K562 (cell line): ENCODE results near the gene TMPRSS6. TPM values are rescaled to one million over a fixed set of nuclear protein-coding genes. Genes with fewer than 3 reads are reported as not detected.

ENCODE experiments used
- ATAC-seq: fragments of 200-7000 bp; cut with Tn5 transposase; 3 replicates; pipeline ENCODE4 v1.9.1; 2020; ENCODE audit warnings: moderate library complexity
- BruUV-seq: library from RNA; stranded (reverse); fragments of 400-500 nt; replicated peaks from 2 replicates; lab custom pipeline; 2021; lab: Mats Ljungman, UMichigan
- CTCF ChIA-PET: fragments of 300-600 bp; formaldehyde crosslinking; extraction: SDS; loops from one replicate; lab custom pipeline; 2021; ENCODE audit warnings: low intra/inter-chr PET ratio; lab: Yijun Ruan, JAX
- POLR2A ChIA-PET: fragments of 300-600, 350-650 bp; sonication (Branson Sonifier 250); formaldehyde crosslinking; extraction: SDS; loops from one replicate; lab custom pipeline; 2021; ENCODE audit warnings: antibody characterized with exemption, inconsistent platforms; lab: Yijun Ruan, JAX
- DNase-seq, 4 experiments: peaks; one replicate each; pipeline versions ENCODE4 v3.0.0 to v3.0.0-alpha.2; 2011 to 2018; ENCODE audit warnings: low spot score in 3 of 4, mixed read lengths in 3 of 4; ENCODE audit errors: extremely low read depth in 1 of 4
- FAIRE-seq: peaks from 2 replicates; lab custom pipeline; 2011; peaks lifted over from hg19 to GRCh38; lab: Jason Lieb, UNC
- H2AFZ ChIP-seq: 2 replicates; pipeline ENCODE4 v1.6.0; 2011; ENCODE audit warnings: low read depth, low read length, control low read depth, inconsistent platforms
- H3K27ac ChIP-seq: fragments of 200-600 bp; 3 replicates; pipeline ENCODE4 v1.8.0; 2011; ENCODE audit warnings: low read depth, mild to moderate bottlenecking, control low read depth, inconsistent platforms, low read length, moderate library complexity, mixed read lengths; ENCODE audit errors: extremely low read depth
- H3K27me3 ChIP-seq, 2 experiments: fragments of 300-600 bp in 1 of 2; 2 replicates in 1 of 2; 3 replicates in 1 of 2; pipeline versions ENCODE4 v1.6.0 to v1.8.0; 2011; ENCODE audit warnings: inconsistent platforms in 2 of 2, low read length in 2 of 2, mild to moderate bottlenecking in 1 of 2, mixed read lengths in 1 of 2, moderate library complexity in 1 of 2; ENCODE audit not compliant: control insufficient read depth in 2 of 2, insufficient read depth in 2 of 2
- H3K36me3 ChIP-seq: fragments of 300-600 bp; 3 replicates; pipeline ENCODE4 v1.8.0; 2011; ENCODE audit warnings: mild to moderate bottlenecking, low read length, inconsistent platforms; ENCODE audit not compliant: control insufficient read depth, insufficient read depth
- H3K4me1 ChIP-seq, 2 experiments: fragments of 200-600 bp in 1 of 2; replicated peaks in 1 of 2; 2 replicates in 1 of 2; 3 replicates in 1 of 2; pipeline versions ENCODE4 v1.5.1 to v1.8.0; 2011; ENCODE audit warnings: inconsistent platforms in 2 of 2, low read length in 2 of 2, mild to moderate bottlenecking in 1 of 2, mixed read lengths in 1 of 2, moderate library complexity in 1 of 2; ENCODE audit not compliant: control insufficient read depth in 2 of 2, insufficient read depth in 2 of 2
- H3K4me2 ChIP-seq: 2 replicates; pipeline ENCODE4 v1.6.1; 2011; ENCODE audit warnings: low read length, control low read depth, inconsistent platforms, mixed read lengths; ENCODE audit not compliant: insufficient read depth
- H3K4me3 ChIP-seq: fragments of 200-600 bp; sonication (generic), shearing (Covaris generic); 2 replicates; pipeline ENCODE4 v1.5.1; 2016; ENCODE audit warnings: control low read depth, inconsistent platforms
- H3K79me2 ChIP-seq: fragments of 200-600 bp; 3 replicates; pipeline ENCODE4 v1.8.0; 2011; ENCODE audit warnings: low read length, inconsistent platforms; ENCODE audit not compliant: control insufficient read depth, insufficient read depth
- H3K9ac ChIP-seq, 2 experiments: 2 replicates each; pipeline versions ENCODE4 v1.6.0 to v1.6.1; 2011; ENCODE audit warnings: low read depth in 2 of 2, low read length in 2 of 2, control low read depth in 1 of 2, inconsistent platforms in 1 of 2, mild to moderate bottlenecking in 1 of 2, mixed read lengths in 1 of 2; ENCODE audit not compliant: insufficient read depth in 1 of 2
- H3K9me1 ChIP-seq: one replicate; pipeline ENCODE4 v1.6.0; 2011; ENCODE audit warnings: inconsistent platforms, mild to moderate bottlenecking, low read length, moderate library complexity; ENCODE audit not compliant: control insufficient read depth, insufficient read depth
- H3K9me3 ChIP-seq: replicated peaks from 2 replicates; pipeline ENCODE4 v1.5.1; 2011; ENCODE audit warnings: low read depth, low read length, inconsistent platforms; ENCODE audit not compliant: control insufficient read depth, insufficient read depth
- H4K20me1 ChIP-seq: replicated peaks from 2 replicates; pipeline ENCODE4 v1.6.1; 2011; ENCODE audit warnings: low read length, inconsistent platforms, mixed read lengths; ENCODE audit not compliant: control insufficient read depth, insufficient read depth
- CSDE1 ChIP-seq, 2 experiments: fragments of 450-650 bp; IDR thresholded peaks; 2 replicates each; pipeline ENCODE4 v1.6.1; 2016; ENCODE audit warnings: mild to moderate bottlenecking in 1 of 2
- EP300 ChIP-seq: IDR thresholded peaks from 2 replicates; pipeline ENCODE4 v1.6.1; 2012; ENCODE audit warnings: low read length, improper control_type of control experiment
- EP400 ChIP-seq: fragments of 450-650 bp; IDR thresholded peaks from 2 replicates; pipeline ENCODE4 v1.6.1; 2017; ENCODE audit warnings: antibody characterized with exemption, mild to moderate bottlenecking, moderate library complexity
- HMGN3 ChIP-seq: IDR thresholded peaks from 2 replicates; pipeline ENCODE4 v1.6.1; 2011; ENCODE audit warnings: borderline replicate concordance, low read depth, mild to moderate bottlenecking, mixed read lengths, low read length; ENCODE audit not compliant: insufficient read length; ENCODE audit errors: extremely low read depth
- NCOR1 ChIP-seq: fragments of 450-650 bp; IDR thresholded peaks from 2 replicates; pipeline ENCODE4 v1.6.1; 2016; ENCODE audit warnings: mild to moderate bottlenecking, moderate library complexity
- RHOXF2B ChIP-seq: fragments of 250-450 bp; sonication (Bioruptor Pico); conservative IDR thresholded peaks from 2 replicates; pipeline ENCODE4 v1.5.1; 2021
- SIN3B ChIP-seq: fragments of 450-650 bp; IDR thresholded peaks from 2 replicates; pipeline ENCODE4 v1.6.1; 2017; ENCODE audit warnings: low read depth, mild to moderate bottlenecking, moderate library complexity
- SMAD4 ChIP-seq: fragments of 250-450 bp; sonication (Bioruptor Pico); conservative IDR thresholded peaks from 2 replicates; pipeline ENCODE4 v1.8.0; 2021; ENCODE audit warnings: inconsistent platforms, mild to moderate bottlenecking, moderate library complexity
- ZNF324 ChIP-seq: fragments of 250-450 bp; sonication (Bioruptor Pico); IDR thresholded peaks from 2 replicates; pipeline ENCODE4 v1.4.0; 2020; ENCODE audit warnings: mild to moderate bottlenecking
- ZNF444 ChIP-seq: fragments of 250-450 bp; sonication (Bioruptor Pico); IDR thresholded peaks from 2 replicates; pipeline ENCODE4 v1.4.0; 2020; ENCODE audit warnings: mild to moderate bottlenecking, moderate library complexity
- ZNF561 ChIP-seq: fragments of 450-650 bp; formaldehyde crosslinking; conservative IDR thresholded peaks from 2 replicates; pipeline ENCODE4 v1.4.0; 2020; ENCODE audit warnings: mild to moderate bottlenecking, moderate library complexity
- ZNF780A ChIP-seq: fragments of 250-450 bp; sonication (Bioruptor Pico); IDR thresholded peaks from 2 replicates; pipeline ENCODE4 v1.5.0; 2021; ENCODE audit warnings: mild to moderate bottlenecking
- WGBS: fragments of 100-300 bp; shearing (Covaris generic); methylation state at CpG from one replicate; pipeline ENCODE4 v1.1.6; 2016; ENCODE audit warnings: low coverage, mixed read lengths; ENCODE audit not compliant: insufficient coverage; ENCODE audit errors: missing lambda C conversion rate; 5-methylcytosine and 5-hydroxymethylcytosine counted together
- in situ Hi-C: fragments of 300-500 bp; cut with MboI; formaldehyde crosslinking; loops from 4 replicates; pipeline ENCODE4 v1.15.0; 2018; ENCODE audit warnings: inconsistent platforms, mixed read lengths
- intact Hi-C: fragments of 100-400 bp; cut with micrococcal nuclease; formaldehyde crosslinking; loops from 2 replicates; pipeline ENCODE4 v1.14.2; 2022
- polyA plus RNA-seq, 8 experiments: library from polyadenylated mRNA; depleted of rRNA in 4 of 8; stranded (reverse) in 5 of 8; unstranded in 3 of 8; fragments of >200 nt; fragmentation: Nextera tagmentation in 2 of 8; fragmentation: Illumina TruSeq in 1 of 8; extraction: Ambion mirVana in 2 of 8; extraction: Trizol in 1 of 8; gene quantifications; 2 replicates each; pipeline versions ENCODE4 v1.2.1 to v1.2.3, GENCODE V29; 2011 to 2014; ENCODE audit warnings: inconsistent platforms in 1 of 8, missing spikeins in 1 of 8
- total RNA-seq, 7 experiments: library from RNA; depleted of rRNA in 6 of 7; stranded (reverse); fragments of >200 nt in 6 of 7; fragmentation: Illumina TruSeq in 2 of 7; extraction: Trizol in 2 of 7; gene quantifications; 2 replicates each; pipeline versions ENCODE4 v1.2.1 to v1.2.3, GENCODE V29; 2011 to 2021; ENCODE audit warnings: low replicate concordance in 1 of 7
- TF ChIP-seq, protein P1 (sequence below): sonication (generic); formaldehyde crosslinking; IDR thresholded peaks from 2 replicates; pipeline ENCODE4 v1.8.1; 2023; ENCODE audit warnings: mild to moderate bottlenecking, missing genetic modification reagents
- TF ChIP-seq, protein P2 (sequence below): fragments of 450-650 bp; conservative IDR thresholded peaks from 2 replicates; pipeline ENCODE4 v1.6.1; 2016; ENCODE audit warnings: missing genetic modification characterization, low read depth, mild to moderate bottlenecking, missing compliant biosample characterization, moderate library complexity
- TF ChIP-seq, protein P3 (sequence below): fragments of 250-450 bp; sonication (Bioruptor Pico); IDR thresholded peaks from 2 replicates; pipeline ENCODE4 v1.8.0; 2022; ENCODE audit warnings: moderate library complexity, mild to moderate bottlenecking, inconsistent platforms
- TF ChIP-seq, protein P4 (sequence below), 2 experiments: fragments of 450-650 bp in 1 of 2; sonication (generic) in 1 of 2; formaldehyde crosslinking in 1 of 2; IDR thresholded peaks in 1 of 2; conservative IDR thresholded peaks in 1 of 2; 2 replicates each; pipeline versions ENCODE4 v1.6.1 to v1.8.1; 2016 to 2023; ENCODE audit warnings: mild to moderate bottlenecking in 2 of 2, moderate library complexity in 2 of 2, inconsistent platforms in 1 of 2, missing genetic modification reagents in 1 of 2

The TMPRSS6 gene
- total and polyA plus RNA-seq, 9 of the 15 experiments (the other 6 are each of a cell fraction or from before 2014, with no cell fraction given) = 0.03 TPM; not detected in 8

DNA sequence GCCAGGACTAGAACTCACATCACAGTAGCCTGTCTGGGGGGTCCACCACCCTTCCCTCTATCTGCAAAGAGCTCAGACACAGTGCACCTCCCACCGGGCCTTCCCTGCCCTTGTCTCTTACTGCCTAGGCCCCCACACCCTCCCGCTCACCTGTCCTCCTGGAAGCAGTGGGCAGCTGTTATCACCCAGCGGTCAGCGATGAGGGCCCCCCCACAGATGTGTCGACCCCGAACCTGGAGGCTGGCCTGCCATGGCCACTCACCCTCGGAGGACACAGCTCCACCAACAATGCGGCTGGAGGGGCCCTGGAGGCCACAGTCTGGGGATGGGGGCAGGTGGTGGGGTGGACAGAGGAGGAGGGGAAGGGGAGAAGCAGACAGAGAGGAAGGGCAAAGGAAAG is 39.2 kb downstream of the TMPRSS6 start (continued):
- TF ChIP-seq, protein P1, sequence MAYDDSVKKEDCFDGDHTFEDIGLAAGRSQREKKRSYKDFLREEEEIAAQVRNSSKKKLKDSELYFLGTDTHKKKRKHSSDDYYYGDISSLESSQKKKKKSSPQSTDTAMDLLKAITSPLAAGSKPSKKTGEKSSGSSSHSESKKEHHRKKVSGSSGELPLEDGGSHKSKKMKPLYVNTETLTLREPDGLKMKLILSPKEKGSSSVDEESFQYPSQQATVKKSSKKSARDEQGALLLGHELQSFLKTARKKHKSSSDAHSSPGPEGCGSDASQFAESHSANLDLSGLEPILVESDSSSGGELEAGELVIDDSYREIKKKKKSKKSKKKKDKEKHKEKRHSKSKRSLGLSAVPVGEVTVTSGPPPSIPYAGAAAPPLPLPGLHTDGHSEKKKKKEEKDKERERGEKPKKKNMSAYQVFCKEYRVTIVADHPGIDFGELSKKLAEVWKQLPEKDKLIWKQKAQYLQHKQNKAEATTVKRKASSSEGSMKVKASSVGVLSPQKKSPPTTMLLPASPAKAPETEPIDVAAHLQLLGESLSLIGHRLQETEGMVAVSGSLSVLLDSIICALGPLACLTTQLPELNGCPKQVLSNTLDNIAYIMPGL = no peak
- no peak for TF ChIP-seq HMGN3
- TF ChIP-seq EP400 = no peak
- no peak for TF ChIP-seq ZNF561
- no peak for TF ChIP-seq NCOR1

DNA sequence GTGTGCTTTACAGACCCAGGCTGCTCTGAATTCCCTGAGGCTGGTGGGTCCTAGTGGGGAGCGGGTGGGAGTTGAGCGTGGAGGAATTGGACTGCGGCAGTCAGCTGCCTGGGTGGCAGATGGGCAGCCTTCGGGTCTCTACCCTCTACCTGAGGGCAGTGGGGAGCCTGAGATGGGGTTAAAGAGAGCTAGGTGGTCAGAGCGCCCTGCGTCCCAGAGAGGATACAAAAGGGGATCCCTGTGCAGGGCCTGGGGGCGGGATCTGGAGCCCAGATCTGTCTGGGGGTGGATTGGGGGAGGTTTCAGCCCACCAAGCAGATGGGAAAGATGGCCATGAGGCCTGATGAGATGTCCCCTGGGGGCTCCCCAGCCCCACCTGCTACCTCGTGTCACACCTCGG is 39.8 kb downstream of the TMPRSS6 start:
- no TSS peak for BruUV-seq
- H3K9ac ChIP-seq = no peak overlapping the region
- H3K36me3 ChIP-seq = no peaks in the 10 kb centered on the region
- intact Hi-C loops = no loop called here
- H3K9me1 ChIP-seq = no peaks in the 10 kb centered on the region
- no peak overlapping the region for H2AFZ ChIP-seq
- H3K4me1 ChIP-seq = no peaks in the 10 kb centered on the region
- no peak overlapping the region for H3K4me3 ChIP-seq
- no peak overlapping the region for H3K4me2 ChIP-seq
- H3K9me3 ChIP-seq = no peaks in the 10 kb centered on the region; the same call in 1 of the 2 replicates
- CTCF ChIA-PET = no interaction called here
- no peaks in the 10 kb centered on the region for H3K79me2 ChIP-seq
- H3K27me3 ChIP-seq = peaks cover 0 to 44% of the 10 kb centered on the region in 2 experiments; a peak in 4 of 5 replicates
- in situ Hi-C loops = no loop called here
- no peak for ATAC-seq
- 2% methylated on average over 9 of the region's 9 CpGs for WGBS
- TF ChIP-seq ZNF324 (CRISPR knock-in tag) (no peak), SMAD4 (CRISPR knock-in tag) (no peak), ZNF444 (CRISPR knock-in tag) (no peak), SIN3B (no peak), RHOXF2B (no peak), EP300 (no peak), CSDE1 (IDR thresholded peaks at IDR 0.05) (no peak), ZNF780A (no peak)
- TF ChIP-seq, protein P2, sequence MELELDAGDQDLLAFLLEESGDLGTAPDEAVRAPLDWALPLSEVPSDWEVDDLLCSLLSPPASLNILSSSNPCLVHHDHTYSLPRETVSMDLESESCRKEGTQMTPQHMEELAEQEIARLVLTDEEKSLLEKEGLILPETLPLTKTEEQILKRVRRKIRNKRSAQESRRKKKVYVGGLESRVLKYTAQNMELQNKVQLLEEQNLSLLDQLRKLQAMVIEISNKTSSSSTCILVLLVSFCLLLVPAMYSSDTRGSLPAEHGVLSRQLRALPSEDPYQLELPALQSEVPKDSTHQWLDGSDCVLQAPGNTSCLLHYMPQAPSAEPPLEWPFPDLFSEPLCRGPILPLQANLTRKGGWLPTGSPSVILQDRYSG (tag) = no peak
- TF ChIP-seq, protein P3, sequence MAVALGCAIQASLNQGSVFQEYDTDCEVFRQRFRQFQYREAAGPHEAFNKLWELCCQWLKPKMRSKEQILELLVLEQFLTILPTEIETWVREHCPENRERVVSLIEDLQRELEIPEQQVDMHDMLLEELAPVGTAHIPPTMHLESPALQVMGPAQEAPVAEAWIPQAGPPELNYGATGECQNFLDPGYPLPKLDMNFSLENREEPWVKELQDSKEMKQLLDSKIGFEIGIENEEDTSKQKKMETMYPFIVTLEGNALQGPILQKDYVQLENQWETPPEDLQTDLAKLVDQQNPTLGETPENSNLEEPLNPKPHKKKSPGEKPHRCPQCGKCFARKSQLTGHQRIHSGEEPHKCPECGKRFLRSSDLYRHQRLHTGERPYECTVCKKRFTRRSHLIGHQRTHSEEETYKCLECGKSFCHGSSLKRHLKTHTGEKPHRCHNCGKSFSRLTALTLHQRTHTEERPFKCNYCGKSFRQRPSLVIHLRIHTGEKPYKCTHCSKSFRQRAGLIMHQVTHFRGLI (CRISPR knock-in tag) = no peak
- TF ChIP-seq, protein P4, sequence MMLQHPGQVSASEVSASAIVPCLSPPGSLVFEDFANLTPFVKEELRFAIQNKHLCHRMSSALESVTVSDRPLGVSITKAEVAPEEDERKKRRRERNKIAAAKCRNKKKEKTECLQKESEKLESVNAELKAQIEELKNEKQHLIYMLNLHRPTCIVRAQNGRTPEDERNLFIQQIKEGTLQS (IDR thresholded peaks at IDR 0.05) = no peak
- TF ChIP-seq, protein P4 (CRISPR knock-in tag; conservative IDR thresholded peaks at IDR 0.05) = no peak
- TF ChIP-seq, all 486 proteins: peak for 0
- DNase-seq (no peak), FAIRE-seq (no peak)
- H4K20me1 ChIP-seq = no peaks in the 10 kb centered on the region
- no peak overlapping the region for H3K27ac ChIP-seq
- POLR2A ChIA-PET = no interaction called here
